NCI-H774 (cell line): ENCODE results near the gene LAPTM4A.
"Not testable (repeated sequence)": the region's sequence is repeated elsewhere in the genome, so short reads cannot be mapped to it uniquely, and the experiment has no call there.

ENCODE experiments used
- DNase-seq: peaks from one replicate; lab custom pipeline; 2025; lab: John Stamatoyannopoulos, UW

Gene LAPTM4A

DNA sequence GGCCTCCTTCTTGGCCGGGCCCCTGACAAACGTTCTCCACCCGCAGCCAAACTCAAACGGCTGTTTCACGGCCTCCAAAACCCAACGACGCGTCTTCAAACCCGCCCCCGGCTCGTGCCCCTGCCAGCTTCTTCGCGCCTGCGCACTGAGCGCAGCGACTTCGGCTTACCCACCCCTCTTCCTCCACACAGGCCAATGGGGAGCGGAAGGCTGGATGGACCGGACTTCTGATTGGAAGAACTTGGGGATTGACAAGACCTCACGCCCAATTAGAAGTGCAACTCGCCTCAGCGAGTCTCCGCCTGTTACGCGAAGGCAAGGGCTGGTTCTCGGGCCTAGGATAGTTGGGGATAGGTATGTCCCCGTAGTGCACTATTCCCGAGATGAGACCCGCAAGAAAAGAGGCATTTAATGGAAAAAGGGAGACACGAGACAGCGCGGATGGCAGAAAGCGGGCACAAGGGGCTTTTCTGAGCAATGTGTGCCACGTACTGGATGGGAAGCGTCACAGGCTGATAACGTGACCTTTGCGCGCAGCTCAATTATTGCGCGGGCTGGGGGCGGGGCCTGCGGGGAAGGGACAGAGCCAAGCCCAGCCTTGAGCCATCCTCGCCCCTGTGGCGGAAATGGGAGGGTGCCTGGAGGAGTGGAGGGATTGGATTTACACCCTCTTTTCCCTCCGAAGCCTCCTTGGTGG is at the start of gene LAPTM4A:
Gene LAPTM4A, minus strand, starts transcription at position 97 of the 697 bp plus-strand sequence. CDS start 108 bp downstream, outside the sequence.
- peak; percentile 98 for DNase-seq

DNA sequence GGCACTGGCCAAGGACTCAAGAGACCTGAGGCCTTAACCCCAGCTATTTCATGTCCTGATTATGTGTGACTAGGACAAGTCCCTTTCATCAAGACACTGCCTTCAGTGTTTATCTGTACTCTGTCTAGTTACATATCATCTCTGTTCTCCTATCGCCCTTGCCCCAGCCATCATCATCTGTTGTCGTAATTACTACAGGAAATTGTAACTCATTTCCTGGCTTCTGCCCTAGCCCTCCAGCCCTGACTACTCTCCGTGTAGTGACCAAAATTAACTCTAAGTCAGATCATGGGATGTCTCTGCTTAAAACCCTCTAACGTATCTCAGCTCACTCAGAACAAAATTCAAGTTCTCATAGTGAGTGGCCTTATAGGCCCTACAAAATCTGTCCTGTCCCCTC is 49.3 kb upstream of the LAPTM4A start:
- DNase-seq: no peak

DNA sequence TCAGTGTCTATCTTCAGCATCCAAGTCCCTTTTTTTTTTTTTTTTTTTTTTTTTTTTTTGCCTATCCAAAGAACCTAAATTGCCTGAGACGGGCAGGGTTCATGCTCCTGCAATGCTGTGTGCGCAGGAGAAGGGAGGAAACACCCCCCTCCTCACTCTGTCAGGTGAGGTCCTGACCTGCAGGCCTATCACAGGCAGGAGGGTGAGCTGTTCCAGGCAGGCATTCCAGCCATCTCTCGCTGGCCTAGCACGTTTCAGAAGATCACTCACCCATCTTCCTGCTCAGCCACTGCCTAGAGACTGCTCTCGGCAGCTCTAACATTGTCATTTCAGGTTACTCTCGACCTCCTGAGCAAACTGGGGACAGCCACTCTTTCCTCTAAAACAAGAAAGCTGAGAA is 48.4 kb upstream of the LAPTM4A start:
- DNase-seq: no peak

DNA sequence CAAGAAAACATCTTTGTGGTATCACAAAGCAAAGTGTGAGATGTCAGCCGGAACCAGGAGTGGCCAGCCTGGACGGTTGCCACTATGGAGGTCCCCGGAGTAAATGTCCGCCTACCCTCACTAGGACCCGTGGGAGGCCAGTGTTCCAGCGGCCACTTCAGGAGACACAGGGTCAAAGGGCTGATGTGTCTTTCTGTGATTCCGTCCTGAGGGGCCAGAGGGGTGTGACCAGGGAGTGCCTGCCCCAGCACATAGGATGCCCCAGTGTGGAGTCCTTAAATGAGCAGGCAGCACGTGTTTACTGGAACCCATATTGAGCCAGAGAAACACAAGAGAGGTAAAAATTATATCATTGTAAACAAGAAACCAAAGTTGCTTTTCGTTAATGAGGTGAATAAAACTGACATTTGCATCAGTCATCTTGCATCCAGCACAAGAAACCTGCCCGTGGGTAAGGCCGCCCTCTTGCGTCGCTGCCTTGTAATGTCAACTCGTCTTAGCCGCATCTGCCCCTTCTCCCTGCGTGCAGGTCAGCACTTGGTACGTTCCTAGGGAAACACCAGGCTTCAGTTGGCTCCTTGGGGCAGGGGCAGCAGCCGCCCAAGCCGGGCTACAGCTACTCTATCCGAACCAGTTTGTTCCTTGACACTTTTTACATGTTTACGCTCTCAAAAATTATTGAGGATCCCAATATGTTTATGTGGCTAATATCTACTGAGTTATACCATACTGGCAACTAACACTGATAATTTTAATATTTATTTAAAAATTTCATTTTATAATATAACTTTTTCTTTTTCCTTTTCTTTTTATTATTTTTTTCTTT is 46.7 kb upstream of the LAPTM4A start:
- peak; percentile 76 for DNase-seq

DNA sequence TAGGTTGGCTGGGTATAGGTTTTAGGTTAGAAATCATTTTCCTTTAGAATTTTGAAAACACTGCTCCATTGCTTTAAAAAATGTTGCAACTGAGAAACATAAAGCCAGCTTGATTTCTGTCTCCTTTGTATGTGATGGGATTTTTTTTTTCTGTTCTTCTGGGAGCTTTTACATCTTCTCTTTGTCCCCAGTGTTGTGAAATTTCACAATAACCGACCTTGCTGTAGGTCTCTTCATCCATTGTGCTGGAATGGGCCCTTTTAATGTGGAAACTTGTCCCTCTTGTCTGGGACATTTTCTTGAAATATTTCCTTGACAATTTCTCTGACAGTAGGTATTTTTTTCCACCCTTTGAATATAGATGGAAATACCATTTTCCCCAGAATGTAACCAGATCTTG is 44.0 kb upstream of the LAPTM4A start:
- no peak for DNase-seq

DNA sequence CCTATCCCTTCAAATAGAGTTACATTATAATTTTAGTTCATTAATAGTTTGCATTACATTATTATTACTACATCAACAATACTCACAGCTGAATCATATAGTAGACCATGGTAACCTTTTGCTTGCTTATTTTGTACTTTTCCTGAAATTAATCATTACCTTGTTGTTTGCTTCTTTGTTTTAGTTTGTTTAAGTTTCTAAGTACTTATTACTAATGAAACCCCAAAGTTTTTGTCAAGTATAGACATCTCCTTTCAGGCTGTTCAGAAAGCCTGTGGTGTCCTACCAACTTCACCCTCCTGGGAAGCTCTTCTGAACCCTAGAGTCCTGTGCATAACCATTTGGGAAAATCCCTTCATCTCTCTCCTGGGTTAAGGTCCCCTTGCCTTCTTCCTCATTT is 43.5 kb upstream of the LAPTM4A start:
- DNase-seq: no peak

DNA sequence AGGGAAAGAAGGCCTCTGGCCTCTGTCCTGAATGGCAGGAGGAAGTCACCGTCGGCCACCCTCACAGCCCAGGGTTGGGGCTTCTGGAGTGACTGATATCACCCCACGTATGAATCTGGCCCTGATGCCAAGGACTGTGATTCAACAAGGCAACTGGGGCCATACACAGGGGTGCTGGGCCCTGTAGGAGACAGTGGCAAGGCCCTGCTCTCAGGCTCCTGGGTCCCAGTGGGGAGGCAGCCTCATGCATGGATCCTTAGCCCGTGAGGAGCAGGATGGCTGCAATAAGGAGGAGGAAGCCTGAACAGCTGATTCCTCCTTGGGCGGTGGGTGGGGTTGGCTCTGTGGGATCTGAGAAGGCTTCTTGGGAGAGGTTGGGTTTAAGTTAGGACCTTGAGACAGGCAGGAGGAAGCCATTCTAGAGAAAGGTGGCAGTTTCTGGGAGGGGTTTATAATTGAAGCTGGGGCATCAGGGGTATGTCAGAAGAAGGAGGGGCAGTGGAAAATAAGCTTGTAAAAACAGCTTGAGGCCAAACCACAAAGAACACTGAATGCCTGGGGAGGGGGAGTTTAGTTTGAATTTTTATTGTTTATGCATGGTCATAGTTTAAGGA is 42.8 kb upstream of the LAPTM4A start:
- no peak for DNase-seq

DNA sequence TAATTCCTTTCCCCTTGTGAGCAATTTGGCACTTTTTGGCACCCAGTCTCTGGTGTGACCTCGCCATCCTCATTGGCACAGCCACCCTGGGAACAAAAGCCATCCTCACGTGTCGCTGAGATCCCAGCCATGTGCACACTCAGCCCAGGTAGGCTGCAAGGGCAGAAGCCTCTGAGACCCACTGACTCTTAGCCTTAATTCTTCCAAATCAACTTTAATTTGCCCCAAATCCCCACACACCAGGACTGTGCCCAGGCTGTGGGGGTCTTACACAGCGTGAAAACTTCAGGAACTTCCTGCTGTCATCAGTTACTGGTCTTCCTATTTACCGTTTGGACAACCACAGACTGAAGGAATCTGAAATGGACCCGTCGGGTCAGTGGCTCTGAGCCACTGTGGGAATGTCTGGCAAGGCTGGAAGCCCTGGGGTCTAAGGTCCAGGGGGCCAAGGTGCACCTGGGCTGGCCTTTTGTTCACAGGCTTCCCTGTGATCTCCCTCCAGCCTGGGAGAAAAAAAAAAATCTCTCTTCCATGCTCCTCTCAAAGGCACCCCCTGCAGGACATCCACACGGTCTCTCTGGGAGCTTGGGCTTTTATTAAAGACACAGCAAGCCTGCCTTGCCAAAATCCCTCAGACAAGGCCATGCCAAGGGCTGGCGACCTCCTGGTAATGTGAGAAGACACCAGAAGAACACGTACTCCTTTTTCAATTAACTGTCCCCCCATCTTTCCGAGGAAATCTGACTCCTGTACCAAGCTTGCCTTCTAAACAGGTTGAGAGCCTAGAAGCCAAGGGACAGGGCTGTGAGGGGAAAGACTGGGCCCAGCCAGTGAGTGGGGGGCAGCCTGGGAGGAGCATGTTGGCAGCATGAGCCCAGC is 42.1 kb upstream of the LAPTM4A start:
- DNase-seq: no peak

DNA sequence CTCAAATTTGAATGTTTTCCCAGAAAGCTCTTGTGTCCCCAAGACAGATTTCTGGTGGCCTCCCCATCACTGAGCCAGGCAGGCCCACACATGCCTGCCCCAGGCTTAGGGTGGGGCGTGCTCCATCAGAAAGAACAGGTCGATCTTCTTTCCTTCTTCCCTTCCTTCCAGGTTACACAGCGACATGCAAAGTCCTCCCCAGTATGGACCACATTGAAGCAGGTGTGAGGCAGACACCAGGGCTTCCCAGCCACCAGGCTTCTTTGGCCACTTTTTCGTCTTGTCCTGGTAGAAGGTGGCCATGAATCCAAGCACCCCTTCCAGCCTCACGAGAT is 41.4 kb upstream of the LAPTM4A start:
- DNase-seq: no peak

DNA sequence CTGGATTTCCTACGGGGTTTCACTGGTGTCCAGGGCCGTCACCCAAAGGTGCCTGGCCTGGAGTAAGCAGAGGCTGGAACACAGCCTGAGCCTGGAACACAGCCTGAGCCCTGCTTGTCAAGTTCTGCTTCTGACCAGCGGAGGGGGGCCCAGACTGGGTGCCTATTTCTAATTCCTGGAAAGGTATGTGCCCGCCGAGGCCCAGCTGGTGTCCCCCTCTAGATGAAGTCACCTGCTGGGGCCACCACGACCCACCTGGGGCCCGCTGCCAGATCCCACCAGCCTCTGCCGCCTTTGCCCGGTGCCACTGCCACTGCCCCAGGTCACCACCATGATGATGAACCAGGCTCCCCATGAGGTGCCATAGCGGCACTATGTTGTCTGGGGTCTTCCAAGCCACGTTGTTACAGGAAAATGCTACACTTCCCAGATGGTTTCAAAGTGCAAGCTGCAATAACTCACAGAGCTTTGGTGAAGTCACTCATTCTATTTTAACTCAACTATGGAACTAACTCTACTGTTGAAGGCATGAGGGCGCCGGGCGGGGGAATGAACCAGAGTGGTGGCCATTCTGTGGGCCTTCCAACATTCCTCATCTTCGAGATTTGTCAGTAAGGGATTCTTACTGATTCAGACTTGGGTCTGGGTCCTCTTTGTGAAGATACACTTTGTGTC is 40.9 kb upstream of the LAPTM4A start:
- no peak for DNase-seq

DNA sequence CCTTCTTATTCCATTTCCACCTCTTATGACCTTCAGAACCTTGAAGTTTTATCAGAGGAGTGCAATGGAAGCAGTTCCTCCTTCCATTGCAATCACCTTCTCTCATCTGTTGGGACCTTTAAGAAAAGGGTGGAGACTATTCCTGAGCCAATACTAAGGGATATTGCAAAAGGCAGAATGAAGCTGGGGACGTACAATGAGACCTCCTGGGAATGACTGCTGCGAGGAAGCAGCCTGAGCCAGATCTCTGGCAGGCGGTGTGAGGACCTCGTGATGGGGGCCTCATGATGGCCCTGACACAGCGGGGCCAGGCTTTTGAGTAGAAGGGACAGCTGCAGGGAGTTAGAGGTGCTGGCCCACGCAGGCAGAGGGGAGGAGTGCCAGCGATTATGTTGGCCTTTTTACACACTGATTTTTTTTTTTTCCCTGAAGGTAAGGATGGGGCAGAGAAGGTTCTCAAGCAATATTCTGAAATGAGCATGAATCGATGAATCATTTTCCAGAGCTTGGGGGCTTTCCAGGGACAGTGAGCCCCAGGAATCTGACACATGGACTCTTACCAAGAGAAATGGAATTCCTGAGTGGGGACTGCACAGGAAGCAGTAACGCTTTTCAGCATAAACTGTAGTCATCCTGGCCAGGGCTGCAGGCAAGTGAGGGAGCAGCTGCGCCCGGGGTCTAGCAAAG is 40.0 kb upstream of the LAPTM4A start:
- no peak for DNase-seq

DNA sequence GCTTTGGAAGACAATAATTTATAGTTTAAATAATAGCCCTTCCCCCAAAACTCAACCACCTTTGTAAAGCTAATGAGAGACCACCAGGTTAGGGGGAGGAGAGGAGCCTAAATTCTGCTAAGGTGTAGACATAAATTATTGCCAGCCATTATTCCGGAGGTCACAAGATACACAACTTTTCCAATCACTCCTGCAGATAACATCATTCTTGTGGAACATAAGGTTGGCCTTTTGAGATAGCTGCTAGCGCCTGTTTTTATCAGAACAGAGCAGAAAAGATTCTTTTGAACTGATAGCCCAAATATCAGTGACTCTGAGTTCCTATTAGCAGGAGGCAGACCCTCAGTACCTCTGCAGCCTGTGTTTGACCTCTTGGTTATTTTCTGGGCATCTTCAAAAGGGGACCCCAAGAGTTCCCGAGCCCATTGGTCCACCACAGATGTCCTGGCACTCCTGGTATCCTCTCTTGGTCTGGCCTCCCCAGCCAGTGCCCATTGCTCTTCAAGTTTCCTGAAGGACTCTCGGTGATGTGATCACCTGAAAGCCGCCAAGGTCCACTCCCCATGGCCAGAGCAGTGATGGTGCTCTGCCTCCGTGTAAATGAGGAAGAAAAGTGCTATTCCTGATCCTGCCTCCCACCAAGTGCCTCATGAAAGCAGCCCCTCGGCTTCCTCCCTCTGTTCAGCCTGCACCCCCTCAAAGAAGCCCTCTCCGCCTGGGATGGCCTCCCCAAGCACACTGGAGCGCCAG is 38.5 kb upstream of the LAPTM4A start:
- no peak for DNase-seq

DNA sequence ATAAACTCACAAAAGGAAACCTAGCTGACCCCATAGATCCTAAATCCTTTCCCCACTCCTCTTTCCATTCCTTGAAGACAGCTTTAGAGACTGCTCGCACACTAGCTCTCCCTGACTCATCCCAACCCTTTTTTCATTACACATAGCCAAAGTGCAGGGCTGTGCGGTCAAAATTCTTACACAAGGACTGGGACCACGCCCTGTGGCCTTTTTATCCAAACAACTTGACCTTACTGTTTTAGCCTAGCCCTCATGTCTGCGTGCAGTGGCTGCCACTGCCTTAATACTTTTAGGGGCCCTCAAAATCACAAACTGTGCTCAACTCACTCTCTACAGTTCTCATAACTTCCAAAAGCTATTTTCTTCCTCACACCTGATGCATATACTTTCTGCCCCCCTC is 34.5 kb upstream of the LAPTM4A start:
- not testable (repeated sequence) for DNase-seq

DNA sequence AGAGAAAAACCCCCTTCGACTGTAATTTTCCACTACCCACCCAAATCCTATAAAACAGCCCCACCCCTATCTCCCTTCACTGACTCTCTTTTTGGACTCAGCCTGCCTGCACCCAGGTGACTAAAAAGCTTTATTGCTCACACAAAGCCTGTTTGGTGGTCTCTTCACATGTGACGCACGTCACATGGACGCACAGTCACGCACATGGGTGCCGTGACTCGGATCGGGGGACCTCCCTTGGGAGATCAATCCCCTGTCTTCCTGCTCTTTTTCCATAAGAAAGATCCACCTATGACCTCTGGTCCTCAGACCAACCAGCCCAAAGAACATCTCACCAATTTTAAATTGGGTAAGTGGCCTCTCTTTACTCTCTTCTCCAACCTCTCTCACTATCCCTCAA is 31.4 kb upstream of the LAPTM4A start:
- DNase-seq: not testable (repeated sequence)

DNA sequence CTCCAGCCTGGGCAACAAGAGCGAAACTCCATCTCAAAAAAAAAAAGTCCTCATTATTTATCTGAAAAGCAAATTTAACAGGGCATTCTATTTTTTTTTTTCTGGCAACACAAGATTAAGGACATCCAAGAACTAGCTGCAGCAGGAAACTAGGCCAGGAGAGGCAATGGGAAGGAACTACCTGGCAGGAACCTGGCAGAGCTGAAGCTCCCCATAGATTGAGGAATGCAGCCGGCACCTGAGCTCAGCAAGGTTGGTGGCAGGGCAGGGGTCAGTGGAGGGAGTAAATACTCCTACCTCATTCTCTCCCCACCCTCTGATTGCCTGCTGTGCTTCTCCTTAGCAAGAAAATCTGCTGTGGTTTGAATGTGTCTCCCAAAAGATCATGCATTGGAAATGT is 30.4 kb upstream of the LAPTM4A start:
- DNase-seq: no peak

DNA sequence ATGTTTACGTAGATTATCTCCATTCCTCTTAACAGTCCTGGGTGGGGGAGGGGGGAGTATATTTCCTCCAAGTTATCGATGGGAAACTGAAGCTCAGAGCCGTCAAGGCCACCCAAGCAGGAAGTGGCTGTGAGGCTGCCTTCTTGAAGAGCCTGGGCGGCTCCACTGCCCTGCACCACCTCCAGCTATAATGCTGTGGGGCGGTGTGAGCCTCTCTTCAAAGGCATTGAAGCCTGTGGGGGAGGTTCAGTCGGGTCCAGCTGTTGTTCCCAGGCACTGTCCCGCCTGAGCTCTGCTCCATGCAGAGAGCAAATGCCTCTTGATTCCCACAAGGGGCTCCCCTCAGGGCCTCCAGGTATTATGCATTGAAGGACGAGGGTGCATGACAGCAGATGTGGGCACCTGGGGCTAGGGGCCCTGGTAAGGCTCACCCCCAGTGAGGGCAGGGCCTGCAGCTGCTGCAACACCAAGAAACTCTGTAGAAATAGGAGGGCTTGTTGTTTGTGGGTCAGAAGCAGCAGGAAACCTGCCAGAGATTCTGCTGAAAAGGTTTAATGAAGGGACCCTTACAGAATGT is 29.5 kb upstream of the LAPTM4A start:
- DNase-seq: no peak

DNA sequence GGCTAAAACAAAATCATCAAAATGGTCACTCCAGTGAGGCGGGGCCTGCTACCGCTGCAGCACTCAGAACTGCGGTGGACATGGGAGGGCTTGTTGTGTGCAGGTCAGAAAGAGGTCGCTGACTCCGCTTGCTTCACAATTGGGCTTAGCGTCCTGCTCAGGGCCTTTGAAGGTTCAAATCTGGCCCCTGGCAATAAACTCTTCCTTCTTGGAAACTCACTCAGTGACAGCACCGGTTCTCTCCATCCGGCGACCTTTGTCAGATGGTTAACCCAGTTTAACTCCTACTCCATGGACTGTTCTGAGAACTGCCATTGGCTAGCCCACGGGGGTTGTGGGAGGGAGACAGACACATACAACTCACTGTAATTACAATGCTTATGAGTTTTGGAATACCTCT is 29.0 kb upstream of the LAPTM4A start:
- DNase-seq: no peak

DNA sequence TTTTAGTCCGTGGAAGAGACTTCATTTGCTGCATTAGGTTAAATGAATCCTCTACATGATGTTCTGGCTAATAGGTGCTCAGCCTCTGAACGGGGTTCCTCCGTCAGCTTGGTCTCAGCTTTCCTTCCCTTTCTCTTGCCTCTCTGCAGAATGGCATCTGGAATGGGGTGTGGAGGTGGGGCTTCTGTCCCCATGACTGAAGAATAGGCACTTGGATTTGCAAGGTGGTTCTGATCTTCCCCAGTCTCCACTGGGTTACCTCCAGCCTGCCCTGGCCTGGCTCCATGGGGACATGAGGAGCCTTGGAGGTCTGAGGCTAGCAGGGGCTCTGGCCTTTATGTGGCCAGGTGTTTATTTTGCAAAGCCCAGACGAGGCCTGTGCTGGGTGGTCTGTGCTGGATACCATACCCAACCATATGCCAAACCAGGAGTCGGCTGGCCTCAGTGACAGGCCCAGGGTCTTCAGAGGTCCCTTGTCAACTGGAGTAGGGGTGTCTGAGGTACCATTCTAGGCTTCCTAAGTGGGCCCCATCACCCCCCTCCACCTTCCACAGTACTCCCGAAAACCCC is 28.2 kb upstream of the LAPTM4A start:
- DNase-seq: no peak

DNA sequence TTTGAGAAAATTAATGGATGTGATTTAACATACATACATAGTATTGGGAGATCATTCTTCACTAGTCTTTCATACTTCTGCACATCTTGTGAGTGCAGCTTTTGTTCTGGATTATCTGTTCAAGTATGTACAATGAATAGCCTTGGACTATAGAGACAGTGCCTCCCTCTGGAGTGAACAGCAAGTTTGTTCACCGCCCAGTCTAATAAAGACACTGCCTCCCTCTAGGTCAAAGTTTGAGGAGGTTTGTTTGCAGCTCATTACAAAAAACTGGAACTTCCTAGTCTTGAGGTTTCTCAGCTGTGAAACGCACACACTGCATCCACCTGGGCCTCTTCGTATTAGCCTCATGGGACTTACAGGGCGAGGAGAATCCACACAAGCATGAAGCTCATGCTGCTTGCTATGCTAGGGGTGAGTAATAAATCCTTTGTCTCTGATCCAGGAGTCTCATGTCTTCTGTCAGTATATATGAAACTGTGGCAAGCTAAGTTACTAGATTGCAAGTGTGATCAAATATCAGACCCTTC is 26.0 kb upstream of the LAPTM4A start:
- no peak for DNase-seq
